ENCODE data around the gene PDE4D.

- no peak for TF ChIP-seq PKNOX1 (IDR thresholded peaks at IDR 0.05)
- TF ChIP-seq TARDBP (IDR thresholded peaks at IDR 0.05): no peak
- TF ChIP-seq HDGF (IDR thresholded peaks at IDR 0.05; ENCODE audit: borderline replicate concordance): no peak
- no peak for TF ChIP-seq LEF1 (IDR thresholded peaks at IDR 0.05; ENCODE audit: borderline replicate concordance)
- TF ChIP-seq L3MBTL2 (conservative IDR thresholded peaks at IDR 0.05): no peak
- TF ChIP-seq SP1 (IDR thresholded peaks at IDR 0.05): no peak
- TF ChIP-seq SUZ12 (IDR thresholded peaks at IDR 0.05): no peak
- no peak for TF ChIP-seq BHLHE40 (IDR thresholded peaks at IDR 0.05; ENCODE audit: borderline replicate concordance)
- TF ChIP-seq ZNF384 (IDR thresholded peaks at IDR 0.05): no peak
- TF ChIP-seq FOXA1 (IDR thresholded peaks at IDR 0.05): no peak
- TF ChIP-seq ELF4 (IDR thresholded peaks at IDR 0.05): no peak
- no peak for TF ChIP-seq CTBP1 (IDR thresholded peaks at IDR 0.05; ENCODE audit: borderline replicate concordance)
- no peak for TF ChIP-seq ARNT (IDR thresholded peaks at IDR 0.05)
- no peak for TF ChIP-seq FOXK2 (IDR thresholded peaks at IDR 0.05)
Observed at GRCh38 chr5:59037041-59037440, 856.5 kb downstream of the PDE4D start.

All from HEK293T (cell line).